ENCODE measurements around the gene GPLD1. TPM values are rescaled to one million over a fixed set of nuclear protein-coding genes. Genes with fewer than 3 reads are reported as not detected.

Gene GPLD1
- under 1 TPM; 0.52 to 0.74 TPM for total RNA-seq

DNA sequence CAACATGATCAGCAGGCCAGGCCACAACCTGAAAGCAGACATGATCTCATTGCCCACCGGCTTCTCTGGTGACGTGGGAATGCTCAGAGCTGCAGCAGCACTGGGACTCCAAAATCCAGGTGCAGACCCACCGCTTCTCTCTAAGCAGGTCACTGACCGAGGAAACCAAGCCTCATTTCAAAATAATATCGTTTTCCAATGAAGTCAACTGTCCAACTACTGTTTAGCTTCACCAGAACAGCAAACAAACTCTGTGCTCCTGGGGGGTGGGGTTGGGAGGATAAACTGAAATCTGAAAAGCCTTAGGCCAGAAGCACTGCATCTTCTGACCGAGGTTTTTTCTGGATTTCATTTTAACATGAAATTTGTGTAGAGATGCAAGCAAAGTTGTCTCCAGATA lies at the start of gene GPLD1:
Gene GPLD1 (minus strand): TSS at position 109 of the 400 bp plus-strand sequence. CDS start 67 bp downstream, at position 42.
- intact Hi-C loops (cut with micrococcal nuclease) = no loop called here
- Mint-ChIP-seq H3K4me1 (ENCODE audit: low read depth) (peaks cover 10% of the 10 kb centered on the region), H3K9me3 (no peaks in the 10 kb centered on the region), H3K27ac (no peak within 1 kb of the TSS), H3K4me3 (no peak within 1 kb of the TSS), H3K27me3 (ENCODE audit: low read depth) (no peaks in the 10 kb centered on the region), H3K36me3 (ENCODE audit: low read depth) (no peaks in the 10 kb centered on the region)
- CTCF ChIA-PET = no interaction called here
- DNase-seq = no peak

- intact Hi-C loops (cut with micrococcal nuclease) = no loop called here
- no peak overlapping the region for H3K27ac Mint-ChIP-seq
- no peaks in the 10 kb centered on the region for H3K4me1 Mint-ChIP-seq (ENCODE audit: low read depth)
- DNase-seq = no peak
- no peaks in the 10 kb centered on the region for H3K9me3 Mint-ChIP-seq
- no peaks in the 10 kb centered on the region for H3K27me3 Mint-ChIP-seq (ENCODE audit: low read depth)
- no peak overlapping the region for H3K4me3 Mint-ChIP-seq
- peaks cover 2% of the 10 kb centered on the region for H3K36me3 Mint-ChIP-seq (ENCODE audit: low read depth)
- CTCF ChIA-PET = no interaction called here
These were observed 48.5 kb upstream of the GPLD1 start for GRCh38 chr6:24537771-24538385.

- Mint-ChIP-seq H3K36me3 (ENCODE audit: low read depth) (peaks cover 3% of the 10 kb centered on the region), H3K27me3 (ENCODE audit: low read depth) (no peaks in the 10 kb centered on the region), H3K27ac (no peak overlapping the region), H3K9me3 (no peaks in the 10 kb centered on the region), H3K4me3 (no peak overlapping the region), H3K4me1 (ENCODE audit: low read depth) (no peaks in the 10 kb centered on the region)
- intact Hi-C loops (cut with micrococcal nuclease) = no loop called here
- DNase-seq = no peak
- CTCF ChIA-PET = interaction anchor here (1.2 kb wide), 1 partner anchor 16 kb away, joined by 6 read pairs; no protein-coding TSS in a partner anchor
These were observed 47.8 kb upstream of the GPLD1 start for GRCh38 chr6:24537082-24537699.

- Mint-ChIP-seq H3K27ac (no peak overlapping the region), H3K4me1 (ENCODE audit: low read depth) (no peaks in the 10 kb centered on the region), H3K4me3 (no peak overlapping the region), H3K9me3 (no peaks in the 10 kb centered on the region), H3K36me3 (ENCODE audit: low read depth) (peaks cover 3% of the 10 kb centered on the region), H3K27me3 (ENCODE audit: low read depth) (no peaks in the 10 kb centered on the region)
- CTCF ChIA-PET = interaction anchor here (1.2 kb wide), 1 partner anchor 16 kb away, joined by 6 read pairs; no protein-coding TSS in a partner anchor
- intact Hi-C loops (cut with micrococcal nuclease) = no loop called here
- DNase-seq = no peak
These were observed 47.1 kb upstream of the GPLD1 start for GRCh38 chr6:24536466-24536865.

DNA sequence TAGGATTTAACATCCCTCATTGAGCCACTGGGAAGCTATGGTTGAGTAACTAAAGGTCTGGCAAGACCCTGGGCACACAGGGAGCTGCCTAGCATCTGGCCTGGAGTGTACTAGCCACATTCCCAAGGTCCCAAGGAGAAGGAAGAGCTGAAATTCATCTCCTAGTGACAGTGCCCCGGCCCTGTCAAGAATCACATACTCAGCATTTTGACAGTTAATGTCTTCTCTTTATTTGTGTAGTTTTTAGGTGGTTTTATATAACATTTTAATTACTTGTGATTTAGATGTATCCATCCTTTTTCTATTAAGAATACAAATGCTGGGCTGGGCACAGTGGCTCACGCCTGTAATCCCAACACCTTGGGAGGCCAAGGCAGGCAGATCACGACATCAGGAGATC lies 45.8 kb upstream of the GPLD1 start:
- Mint-ChIP-seq H3K36me3 (ENCODE audit: low read depth) (peaks cover 4% of the 10 kb centered on the region), H3K4me3 (no peak overlapping the region), H3K27ac (no peak overlapping the region), H3K4me1 (ENCODE audit: low read depth) (no peaks in the 10 kb centered on the region), H3K27me3 (ENCODE audit: low read depth) (no peaks in the 10 kb centered on the region), H3K9me3 (no peaks in the 10 kb centered on the region)
- intact Hi-C loops (cut with micrococcal nuclease) = no loop called here
- DNase-seq = no peak
- CTCF ChIA-PET = no interaction called here

DNA sequence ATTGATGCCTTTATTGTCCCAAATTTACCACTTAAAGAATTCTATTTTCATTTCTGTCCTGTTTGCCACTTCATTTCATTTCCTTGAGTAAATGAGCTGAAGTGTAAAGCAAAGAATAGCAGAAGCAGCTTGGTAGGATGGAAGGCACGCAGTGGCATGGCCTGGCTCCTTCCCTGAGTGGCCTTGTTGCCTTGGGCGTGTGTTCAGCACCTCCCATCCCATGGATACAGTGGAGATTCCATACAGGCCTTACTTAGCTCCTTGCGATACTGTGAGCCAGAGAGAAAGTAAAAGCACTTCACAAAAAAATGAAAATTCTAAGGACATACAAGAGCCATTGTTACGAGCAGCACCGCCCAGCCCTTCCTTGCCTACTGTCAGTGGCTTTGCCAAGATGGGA lies 45.0 kb upstream of the GPLD1 start:
- no peaks in the 10 kb centered on the region for H3K9me3 Mint-ChIP-seq
- H3K4me1 Mint-ChIP-seq (ENCODE audit: low read depth) = no peaks in the 10 kb centered on the region
- intact Hi-C loops (cut with micrococcal nuclease) = no loop called here
- no peak overlapping the region for H3K4me3 Mint-ChIP-seq
- H3K27me3 Mint-ChIP-seq (ENCODE audit: low read depth) = no peaks in the 10 kb centered on the region
- DNase-seq = no peak
- H3K27ac Mint-ChIP-seq = no peak overlapping the region
- CTCF ChIA-PET = no interaction called here
- peaks cover 7% of the 10 kb centered on the region for H3K36me3 Mint-ChIP-seq (ENCODE audit: low read depth)

- H3K4me3 Mint-ChIP-seq = no peak overlapping the region
- H3K36me3 Mint-ChIP-seq (ENCODE audit: low read depth) = peaks cover 9% of the 10 kb centered on the region
- intact Hi-C loops (cut with micrococcal nuclease) = loop anchor here (10.0 kb wide), 2 partner anchors 245 to 485 kb away; no protein-coding TSS in a partner anchor
- peaks cover 7% of the 10 kb centered on the region for H3K4me1 Mint-ChIP-seq (ENCODE audit: low read depth)
- no peaks in the 10 kb centered on the region for H3K27me3 Mint-ChIP-seq (ENCODE audit: low read depth)
- no peak overlapping the region for H3K27ac Mint-ChIP-seq
- CTCF ChIA-PET = no interaction called here
- no peak for DNase-seq
- H3K9me3 Mint-ChIP-seq = no peaks in the 10 kb centered on the region
These were observed 40.6 kb upstream of the GPLD1 start for GRCh38 chr6:24529985-24530384.

DNA sequence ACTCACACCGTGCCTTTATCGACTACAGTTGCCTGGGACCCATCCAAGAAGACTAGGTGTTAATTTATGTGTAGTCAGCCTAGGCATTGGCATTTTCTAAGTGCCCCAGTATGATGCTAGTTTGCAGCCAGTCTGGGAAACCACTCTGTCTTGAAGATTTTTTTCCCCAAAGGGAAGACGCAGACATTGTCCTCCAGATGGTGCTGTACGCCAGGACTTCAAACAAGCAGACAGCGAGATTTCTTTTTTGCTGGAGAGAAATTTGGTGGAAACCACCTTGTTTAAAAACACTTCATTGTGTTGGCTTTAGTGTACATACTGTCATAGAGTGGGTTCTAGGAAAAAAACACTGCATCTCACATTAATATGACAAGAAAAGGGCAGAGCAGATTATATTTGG lies 35.4 kb upstream of the GPLD1 start:
- DNase-seq = peak; percentile 50
- Mint-ChIP-seq H3K4me1 (ENCODE audit: low read depth) (peaks cover 7% of the 10 kb centered on the region), H3K9me3 (no peaks in the 10 kb centered on the region), H3K36me3 (ENCODE audit: low read depth) (peaks cover 2% of the 10 kb centered on the region), H3K27me3 (ENCODE audit: low read depth) (no peaks in the 10 kb centered on the region), H3K27ac (no peak overlapping the region), H3K4me3 (no peak overlapping the region)
- CTCF ChIA-PET = interaction anchor here (0.9 to 1.5 kb wide), 3 partner anchors 27 to 94 kb away, joined by 3 to 4 read pairs (median 3); no protein-coding TSS in a partner anchor
- intact Hi-C loops (cut with micrococcal nuclease) = loop anchor here (1.0 to 10.0 kb wide), 5 partner anchors 56 to 490 kb away; no protein-coding TSS in a partner anchor

DNA sequence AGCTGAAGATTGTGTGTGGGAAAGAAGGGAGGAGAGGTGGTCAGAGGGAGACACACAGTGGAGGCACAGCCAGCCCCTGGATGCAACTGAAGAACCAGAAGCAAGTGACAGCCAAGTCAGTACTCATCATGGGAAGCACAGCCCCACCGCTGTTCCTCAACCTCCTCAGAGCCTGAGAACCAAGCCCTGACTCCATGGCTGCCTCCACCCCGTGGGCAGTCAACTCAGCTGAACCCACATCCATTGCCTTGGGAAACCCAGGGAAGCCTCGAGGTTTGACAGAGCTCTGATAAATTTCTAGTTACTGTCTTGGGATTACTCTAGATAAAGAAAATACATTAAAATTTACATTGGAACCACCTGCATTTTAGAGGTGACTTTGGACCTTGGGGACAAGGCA lies 35.0 kb upstream of the GPLD1 start:
- Mint-ChIP-seq H3K4me3 (no peak overlapping the region), H3K36me3 (ENCODE audit: low read depth) (peaks cover 2% of the 10 kb centered on the region), H3K9me3 (no peaks in the 10 kb centered on the region), H3K27ac (no peak overlapping the region), H3K4me1 (ENCODE audit: low read depth) (peaks cover 7% of the 10 kb centered on the region), H3K27me3 (ENCODE audit: low read depth) (no peaks in the 10 kb centered on the region)
- DNase-seq = no peak
- CTCF ChIA-PET = interaction anchor here (0.9 to 5.2 kb wide), 4 partner anchors 27 to 94 kb away, joined by 3 to 47 read pairs (median 4); partner anchors contain the start of gene ALDH5A1
- intact Hi-C loops (cut with micrococcal nuclease) = loop anchor here (2.0 to 10.0 kb wide), 3 partner anchors 240 to 490 kb away; no protein-coding TSS in a partner anchor

GRCh38 chr6:24522228-24523176 lies 33.1 kb upstream of the GPLD1 start:
- Mint-ChIP-seq H3K4me3 (no peak overlapping the region), H3K27ac (no peak overlapping the region), H3K4me1 (ENCODE audit: low read depth) (peaks cover 11% of the 10 kb centered on the region), H3K27me3 (ENCODE audit: low read depth) (no peaks in the 10 kb centered on the region), H3K9me3 (no peaks in the 10 kb centered on the region), H3K36me3 (ENCODE audit: low read depth) (peaks cover 2% of the 10 kb centered on the region)
- CTCF ChIA-PET = interaction anchor here (0.8 to 5.2 kb wide), 7 partner anchors 26 to 244 kb away, joined by 3 to 47 read pairs (median 3); partner anchors contain the start of gene ALDH5A1
- intact Hi-C loops (cut with micrococcal nuclease) = loop anchor here (10.0 kb wide), 2 partner anchors 238 to 492 kb away; no protein-coding TSS in a partner anchor
- peak; percentile 10 for DNase-seq

DNA sequence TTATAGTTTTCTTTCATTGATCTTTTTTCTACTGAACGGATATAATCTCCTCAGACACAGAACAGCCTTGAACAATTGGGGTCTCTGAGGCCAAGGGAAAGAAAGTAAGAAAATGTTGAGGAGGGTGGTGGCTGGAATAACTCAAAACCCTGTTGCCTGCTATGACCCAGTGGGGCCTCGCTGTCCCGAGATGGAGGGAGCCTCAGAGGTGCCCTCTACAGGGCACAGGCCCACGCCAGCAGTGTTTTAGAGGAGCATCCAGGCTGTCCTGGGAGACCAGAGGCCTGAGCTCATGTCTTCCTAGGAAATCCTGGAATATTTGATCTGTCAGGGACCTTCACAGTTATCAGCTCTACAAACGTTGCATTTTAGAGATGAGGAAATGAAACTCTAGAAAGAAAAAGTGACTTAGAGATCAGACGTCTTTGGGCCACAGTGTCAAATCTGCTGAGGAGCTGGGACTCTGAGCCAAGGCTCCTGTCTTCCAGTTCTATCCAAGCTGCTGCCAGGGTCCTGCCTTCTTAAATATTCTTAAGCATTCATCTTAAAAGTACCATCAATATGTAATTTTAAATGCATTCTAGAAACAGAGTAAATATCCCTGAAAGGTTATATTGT lies 31.7 kb upstream of the GPLD1 start:
- Mint-ChIP-seq H3K4me1 (ENCODE audit: low read depth) (peaks cover 8% of the 10 kb centered on the region), H3K4me3 (no peak overlapping the region), H3K36me3 (ENCODE audit: low read depth) (peaks cover 3% of the 10 kb centered on the region), H3K9me3 (no peaks in the 10 kb centered on the region), H3K27me3 (ENCODE audit: low read depth) (no peaks in the 10 kb centered on the region), H3K27ac (no peak overlapping the region)
- DNase-seq = peak; percentile 62
- intact Hi-C loops (cut with micrococcal nuclease) = loop anchor here (1.0 to 10.0 kb wide), 4 partner anchors 27 to 494 kb away; partner anchors contain the start of gene ALDH5A1
- CTCF ChIA-PET = interaction anchor here (0.6 to 5.2 kb wide), 17 partner anchors 9 to 467 kb away, joined by 3 to 47 read pairs (median 4); partner anchors contain the start of gene ALDH5A1

Data from activated naive CD4-positive, alpha-beta T cell treated with anti-CD3 and anti-CD28 coated beads for 36 hours (primary cell).